Gastrocnemius medialis (tissue), 4 donors: ENCODE measurements around the gene SRPX.

Experiments used
- CTCF ChIP-seq, 5 experiments: fragments of 450-650 bp in 3 of 5; fragments of 200-600 bp in 2 of 5; sonication (generic) in 2 of 5; IDR thresholded peaks in 4 of 5; conservative IDR thresholded peaks in 1 of 5; 1 replicate in 4 of 5; 2 replicates in 1 of 5; pipeline ENCODE4 v1.5.1; 2016 to 2019; ENCODE audit warnings: antibody characterized with exemption in 5 of 5, mild to moderate bottlenecking in 3 of 5, moderate library complexity in 3 of 5
- POLR2A ChIP-seq, 2 donors: fragments of 450-650 bp; IDR thresholded peaks; one replicate each; pipeline ENCODE4 v1.6.1; 2017; ENCODE audit warnings: antibody characterized with exemption in 2 of 2, mild to moderate bottlenecking in 2 of 2, moderate library complexity in 2 of 2

GRCh38 chrX:38178396-38178795 lies 42.3 kb downstream of the SRPX start:
- TF ChIP-seq CTCF (IDR thresholded peaks at IDR 0.05 in 4 of 5, conservative IDR thresholded peaks at IDR 0.05 in 1 of 5) (no peak), POLR2A (IDR thresholded peaks at IDR 0.05) (no peak)
